ENCODE results near the gene PRKAG3. TPM values are rescaled to one million over a fixed set of nuclear protein-coding genes. Genes with fewer than 3 reads are reported as not detected.
A peak's percentile ranks its signal among the peaks of the same experiment; 100 is the strongest.

PRKAG3 gene
- total and polyA plus RNA-seq, 2 donors (not counting 3 experiments of a cell fraction or from before 2014, with no cell fraction given), result not detected

DNA sequence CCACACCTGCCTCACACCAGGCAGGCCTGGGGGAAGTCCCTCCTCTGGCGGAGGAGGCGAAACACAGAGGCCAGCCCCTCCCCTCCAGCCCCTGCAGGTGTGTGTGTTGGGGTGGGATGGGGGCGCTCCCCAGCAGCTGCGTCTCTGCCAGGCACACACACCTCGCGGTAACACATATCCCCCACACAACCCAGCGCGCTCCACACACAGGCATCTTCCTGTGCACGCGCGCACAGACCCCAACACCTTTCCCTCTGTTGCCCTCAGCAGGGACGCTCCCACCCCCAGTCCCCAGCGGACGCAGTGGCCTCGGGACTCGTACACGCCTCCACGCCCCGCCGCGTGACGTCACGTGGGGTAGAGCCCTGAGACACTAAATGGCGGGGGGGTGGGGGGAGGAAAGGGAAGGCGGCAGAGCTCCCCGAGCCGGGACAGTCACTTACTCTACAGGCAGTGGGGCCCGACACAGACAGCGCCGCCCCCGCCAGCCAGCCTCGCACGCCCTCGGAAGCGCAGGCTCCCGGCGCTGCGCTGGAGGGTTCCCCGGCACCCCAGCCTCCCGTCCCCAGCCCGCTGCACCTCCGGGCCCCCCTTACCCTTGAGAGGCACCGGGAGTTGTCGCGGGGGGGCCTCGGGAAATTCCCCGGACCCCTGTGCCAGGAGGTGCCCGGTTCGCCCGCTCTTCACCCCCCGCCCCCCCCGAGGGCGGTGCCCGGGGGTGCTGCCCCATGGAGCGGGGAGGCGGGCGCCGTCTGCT is 48.7 kb upstream of the PRKAG3 start, which contains the start of gene WNT10A:
Gene WNT10A (plus strand): TSS at position 751 of the 757 bp plus-strand sequence. CDS start 144 bp downstream, outside the sequence.
- Histone ChIP-seq H3K79me2 (ENCODE audit: control insufficient read depth, insufficient read depth, low read length) (no peaks in the 10 kb centered on the region), H3K4me3 (replicated peaks in 1 of 3; ENCODE audit: insufficient read depth in 1 of 3, low read depth in 1 of 3, low read length in 3 of 3) (no peak within 1 kb of the TSS), H3K4me2 (ENCODE audit: insufficient read depth, low read length) (no peak within 1 kb of the TSS), H3K9me1 (replicated peaks; ENCODE audit: control insufficient read depth, extremely low read depth, insufficient read depth, low read length) (no peaks in the 10 kb centered on the region), H3K9ac (replicated peaks; ENCODE audit: extremely low read depth, insufficient read depth, low read length) (no peak within 1 kb of the TSS), H3K9me3 (replicated peaks; ENCODE audit: control insufficient read depth, insufficient read depth, low read length) (no peaks in the 10 kb centered on the region), H2AFZ (ENCODE audit: low read depth, low read length) (no peak within 1 kb of the TSS), H3K36me3 (ENCODE audit: control insufficient read depth in 2 of 2, extremely low read depth in 1 of 2, insufficient read depth in 2 of 2, low read length in 2 of 2) (no peaks in the 10 kb centered on the region), H3K27ac (ENCODE audit: insufficient read depth, low read depth, low read length) (no peak within 1 kb of the TSS), H3K27me3 (ENCODE audit: control insufficient read depth in 2 of 2, insufficient read depth in 2 of 2, low read length in 2 of 2) (peaks cover 76 to 82% of the 10 kb centered on the region in 2 experiments), H4K20me1 (replicated peaks; ENCODE audit: control insufficient read depth, extremely low read depth, insufficient read depth, low read length) (no peaks in the 10 kb centered on the region), H3K4me1 (ENCODE audit: control insufficient read depth, extremely low read depth, insufficient read depth, low read length) (no peaks in the 10 kb centered on the region)
- no TSS peak for BruUV-seq (replicated peaks)
- TF ChIP-seq EZH2 (IDR thresholded peaks at IDR 0.05; ENCODE audit: borderline replicate concordance, low read depth, low read length, severe bottlenecking), result peak; percentile 92
- TF ChIP-seq FOS (IDR thresholded peaks at IDR 0.05; ENCODE audit: borderline replicate concordance, insufficient read depth, low read length), result no peak
- TF ChIP-seq GATA2 (IDR thresholded peaks at IDR 0.05; ENCODE audit: insufficient read depth, insufficient read length, low read depth, low read length), result no peak
- ChIA-PET CTCF (interaction anchor here (1.2 to 10.5 kb wide), 3 partner anchors 15 to 33 kb away, joined by 3 to 362 read pairs (median 4); no protein-coding TSS in a partner anchor), POLR2A (no interaction called here)
- dilution Hi-C loops (cut with MboI; ENCODE audit: extremely low pct_ligation_motif_present, low sequenced_read_pairs), result no loop called here
- FAIRE-seq (no peak), DNase-seq (ENCODE audit: low read depth, low spot score) (no peak)
- intact Hi-C loops (cut with micrococcal nuclease), result no loop called here

DNA sequence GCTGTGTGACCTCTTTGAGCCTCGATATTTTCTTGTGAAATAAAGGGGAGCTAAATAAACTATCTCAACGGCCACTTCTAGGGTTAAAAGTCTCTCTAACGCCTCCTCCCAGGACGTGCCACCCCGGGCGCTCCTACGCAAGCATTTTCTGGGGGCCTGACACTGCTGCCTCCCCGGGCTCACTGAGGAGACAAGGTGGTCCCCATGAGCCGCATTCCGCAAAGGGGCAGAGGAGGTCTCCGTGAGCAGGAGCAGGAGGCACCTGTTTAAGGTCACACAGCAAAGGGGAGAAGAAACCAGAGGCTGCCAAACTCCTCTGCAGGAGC is 48.1 kb upstream of the PRKAG3 start:
- Histone ChIP-seq H3K9me1 (replicated peaks; ENCODE audit: control insufficient read depth, extremely low read depth, insufficient read depth, low read length) (no peaks in the 10 kb centered on the region), H3K36me3 (ENCODE audit: control insufficient read depth in 2 of 2, extremely low read depth in 1 of 2, insufficient read depth in 2 of 2, low read length in 2 of 2) (no peaks in the 10 kb centered on the region), H2AFZ (ENCODE audit: low read depth, low read length) (no peak overlapping the region), H3K4me2 (ENCODE audit: insufficient read depth, low read length) (no peak overlapping the region), H3K27ac (ENCODE audit: insufficient read depth, low read depth, low read length) (no peak overlapping the region), H3K9ac (replicated peaks; ENCODE audit: extremely low read depth, insufficient read depth, low read length) (no peak overlapping the region), H4K20me1 (replicated peaks; ENCODE audit: control insufficient read depth, extremely low read depth, insufficient read depth, low read length) (no peaks in the 10 kb centered on the region), H3K4me1 (ENCODE audit: control insufficient read depth, extremely low read depth, insufficient read depth, low read length) (no peaks in the 10 kb centered on the region), H3K79me2 (ENCODE audit: control insufficient read depth, insufficient read depth, low read length) (no peaks in the 10 kb centered on the region), H3K27me3 (ENCODE audit: control insufficient read depth in 2 of 2, insufficient read depth in 2 of 2, low read length in 2 of 2) (peaks cover 74 to 80% of the 10 kb centered on the region in 2 experiments), H3K9me3 (replicated peaks; ENCODE audit: control insufficient read depth, insufficient read depth, low read length) (no peaks in the 10 kb centered on the region), H3K4me3 (replicated peaks in 1 of 3; ENCODE audit: insufficient read depth in 1 of 3, low read depth in 1 of 3, low read length in 3 of 3) (no peak overlapping the region)
- CTCF ChIA-PET, result interaction anchor here (1.4 to 10.5 kb wide), 2 partner anchors 15 to 32 kb away, joined by 3 to 362 read pairs; no protein-coding TSS in a partner anchor
- intact Hi-C loops (cut with micrococcal nuclease) (loop anchor here (10.0 kb wide), 1 partner anchor 275 kb away; no protein-coding TSS in a partner anchor), dilution Hi-C loops (cut with MboI; ENCODE audit: extremely low pct_ligation_motif_present, low sequenced_read_pairs) (no loop called here)
- no TSS peak for BruUV-seq (replicated peaks)
- POLR2A ChIA-PET, result no interaction called here
- DNase-seq (ENCODE audit: low read depth, low spot score) (no peak), FAIRE-seq (no peak)
- no peak for TF ChIP-seq JUN (IDR thresholded peaks at IDR 0.05; ENCODE audit: borderline replicate concordance, insufficient read depth, insufficient read length, low read depth)
- TF ChIP-seq POLR2AphosphoS5 (IDR thresholded peaks at IDR 0.05; ENCODE audit: insufficient read depth, low read depth, low read length), result no peak
- TF ChIP-seq, protein P1, sequence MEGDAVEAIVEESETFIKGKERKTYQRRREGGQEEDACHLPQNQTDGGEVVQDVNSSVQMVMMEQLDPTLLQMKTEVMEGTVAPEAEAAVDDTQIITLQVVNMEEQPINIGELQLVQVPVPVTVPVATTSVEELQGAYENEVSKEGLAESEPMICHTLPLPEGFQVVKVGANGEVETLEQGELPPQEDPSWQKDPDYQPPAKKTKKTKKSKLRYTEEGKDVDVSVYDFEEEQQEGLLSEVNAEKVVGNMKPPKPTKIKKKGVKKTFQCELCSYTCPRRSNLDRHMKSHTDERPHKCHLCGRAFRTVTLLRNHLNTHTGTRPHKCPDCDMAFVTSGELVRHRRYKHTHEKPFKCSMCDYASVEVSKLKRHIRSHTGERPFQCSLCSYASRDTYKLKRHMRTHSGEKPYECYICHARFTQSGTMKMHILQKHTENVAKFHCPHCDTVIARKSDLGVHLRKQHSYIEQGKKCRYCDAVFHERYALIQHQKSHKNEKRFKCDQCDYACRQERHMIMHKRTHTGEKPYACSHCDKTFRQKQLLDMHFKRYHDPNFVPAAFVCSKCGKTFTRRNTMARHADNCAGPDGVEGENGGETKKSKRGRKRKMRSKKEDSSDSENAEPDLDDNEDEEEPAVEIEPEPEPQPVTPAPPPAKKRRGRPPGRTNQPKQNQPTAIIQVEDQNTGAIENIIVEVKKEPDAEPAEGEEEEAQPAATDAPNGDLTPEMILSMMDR (IDR thresholded peaks at IDR 0.05; ENCODE audit: extremely low read depth in 1 of 2, insufficient read depth in 1 of 2, low read depth in 1 of 2, low read length in 2 of 2), result no peak
- no peak for TF ChIP-seq GATA2 (IDR thresholded peaks at IDR 0.05; ENCODE audit: insufficient read depth, insufficient read length, low read depth, low read length)
- no peak for TF ChIP-seq MYC (IDR thresholded peaks at IDR 0.05; ENCODE audit: low read depth, low read length)
- no peak for TF ChIP-seq EZH2 (IDR thresholded peaks at IDR 0.05; ENCODE audit: borderline replicate concordance, low read depth, low read length, severe bottlenecking)
- no peak for TF ChIP-seq FOS (IDR thresholded peaks at IDR 0.05; ENCODE audit: borderline replicate concordance, insufficient read depth, low read length)
- TF ChIP-seq, protein P2, sequence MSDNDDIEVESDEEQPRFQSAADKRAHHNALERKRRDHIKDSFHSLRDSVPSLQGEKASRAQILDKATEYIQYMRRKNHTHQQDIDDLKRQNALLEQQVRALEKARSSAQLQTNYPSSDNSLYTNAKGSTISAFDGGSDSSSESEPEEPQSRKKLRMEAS (IDR thresholded peaks at IDR 0.05; ENCODE audit: insufficient read depth, insufficient read length), result no peak
- no peak for TF ChIP-seq POLR2A (IDR thresholded peaks at IDR 0.05; ENCODE audit: low read depth, low read length)

Data from endothelial cell of umbilical vein (primary cell).